Measurements from ENCODE around the gene AP5B1. TPM values are rescaled to one million over a fixed set of nuclear protein-coding genes. Genes with fewer than 3 reads are reported as not detected.

Gene AP5B1
- total RNA-seq, 1 donor from 2014 or later, result 21.0 TPM

GRCh38 chr11:65798882-65799281 lies 18.1 kb upstream of the AP5B1 start:
- Mint-ChIP-seq H3K36me3 (ENCODE audit: unreplicated experiment) (no peaks in the 10 kb centered on the region), H3K9me3 (ENCODE audit: unreplicated experiment) (no peaks in the 10 kb centered on the region), H3K4me3 (ENCODE audit: unreplicated experiment) (no peak overlapping the region), H3K4me1 (ENCODE audit: unreplicated experiment) (no peaks in the 10 kb centered on the region), H3K27ac (ENCODE audit: unreplicated experiment) (no peak overlapping the region), H3K27me3 (ENCODE audit: unreplicated experiment) (peaks cover 36% of the 10 kb centered on the region)
- no peak for TF ChIP-seq CTCF (IDR thresholded peaks at IDR 0.05)
- DNase-seq (ENCODE audit: extremely low spot score, unreplicated experiment), result no peak

- H3K4me1 Mint-ChIP-seq (ENCODE audit: unreplicated experiment), result no peaks in the 10 kb centered on the region
Observed at GRCh38 chr11:65797711-65798110, 16.9 kb upstream of the AP5B1 start.

GRCh38 chr11:65796726-65797601 lies 16.2 kb upstream of the AP5B1 start:
- no peak for TF ChIP-seq CTCF (IDR thresholded peaks at IDR 0.05)
- Mint-ChIP-seq H3K4me3 (ENCODE audit: unreplicated experiment) (no peak overlapping the region), H3K36me3 (ENCODE audit: unreplicated experiment) (no peaks in the 10 kb centered on the region), H3K4me1 (ENCODE audit: unreplicated experiment) (no peaks in the 10 kb centered on the region), H3K9me3 (ENCODE audit: unreplicated experiment) (no peaks in the 10 kb centered on the region), H3K27ac (ENCODE audit: unreplicated experiment) (no peak overlapping the region), H3K27me3 (ENCODE audit: unreplicated experiment) (peaks cover 27% of the 10 kb centered on the region)
- no peak for DNase-seq (ENCODE audit: extremely low spot score, unreplicated experiment)

More at GRCh38 chr11:65797711-65798110, 16.9 kb upstream of the AP5B1 start:
- no peaks in the 10 kb centered on the region for H3K9me3 Mint-ChIP-seq (ENCODE audit: unreplicated experiment)
- no peak for DNase-seq (ENCODE audit: extremely low spot score, unreplicated experiment)
- TF ChIP-seq CTCF (IDR thresholded peaks at IDR 0.05), result no peak
- H3K27ac Mint-ChIP-seq (ENCODE audit: unreplicated experiment), result no peak overlapping the region
- no peak overlapping the region for H3K4me3 Mint-ChIP-seq (ENCODE audit: unreplicated experiment)
- peaks cover 26% of the 10 kb centered on the region for H3K27me3 Mint-ChIP-seq (ENCODE audit: unreplicated experiment)
- no peaks in the 10 kb centered on the region for H3K36me3 Mint-ChIP-seq (ENCODE audit: unreplicated experiment)

- Mint-ChIP-seq H3K4me1 (ENCODE audit: unreplicated experiment) (no peaks in the 10 kb centered on the region), H3K36me3 (ENCODE audit: unreplicated experiment) (no peaks in the 10 kb centered on the region), H3K4me3 (ENCODE audit: unreplicated experiment) (no peak overlapping the region), H3K9me3 (ENCODE audit: unreplicated experiment) (no peaks in the 10 kb centered on the region), H3K27me3 (ENCODE audit: unreplicated experiment) (peaks cover 30% of the 10 kb centered on the region), H3K27ac (ENCODE audit: unreplicated experiment) (no peak overlapping the region)
- TF ChIP-seq CTCF (IDR thresholded peaks at IDR 0.05), result no peak
- no peak for DNase-seq (ENCODE audit: extremely low spot score, unreplicated experiment)
Observed at GRCh38 chr11:65794570-65795510, 14.1 kb upstream of the AP5B1 start.
